GM21423 (cell line): Measurements from ENCODE around the gene FLT3.
"Not testable (repeated sequence)": the region's sequence is repeated elsewhere in the genome, so short reads cannot be mapped to it uniquely, and the experiment has no call there.

Experiments
- ATAC-seq: cut with Tn5 transposase; IDR thresholded peaks from one replicate; pipeline ENCODE4 v1.9.1; 2021; ENCODE audit warnings: mild to moderate bottlenecking, moderate library complexity; ENCODE audit not compliant: unreplicated experiment

The FLT3 gene

GRCh38 chr13:27975564-27976361 is 124.6 kb downstream of the FLT3 start:
- ATAC-seq: no peak

- no peak for ATAC-seq
Observed at GRCh38 chr13:27973961-27974662, 126.3 kb downstream of the FLT3 start.

GRCh38 chr13:27973291-27973690 is 127.1 kb downstream of the FLT3 start:
- no peak for ATAC-seq

GRCh38 chr13:27972478-27972820 is 127.9 kb downstream of the FLT3 start:
- no peak for ATAC-seq

GRCh38 chr13:27971776-27972477 is 128.4 kb downstream of the FLT3 start:
- no peak for ATAC-seq

GRCh38 chr13:27971236-27971645 is 129.1 kb downstream of the FLT3 start:
- ATAC-seq: no peak

DNA sequence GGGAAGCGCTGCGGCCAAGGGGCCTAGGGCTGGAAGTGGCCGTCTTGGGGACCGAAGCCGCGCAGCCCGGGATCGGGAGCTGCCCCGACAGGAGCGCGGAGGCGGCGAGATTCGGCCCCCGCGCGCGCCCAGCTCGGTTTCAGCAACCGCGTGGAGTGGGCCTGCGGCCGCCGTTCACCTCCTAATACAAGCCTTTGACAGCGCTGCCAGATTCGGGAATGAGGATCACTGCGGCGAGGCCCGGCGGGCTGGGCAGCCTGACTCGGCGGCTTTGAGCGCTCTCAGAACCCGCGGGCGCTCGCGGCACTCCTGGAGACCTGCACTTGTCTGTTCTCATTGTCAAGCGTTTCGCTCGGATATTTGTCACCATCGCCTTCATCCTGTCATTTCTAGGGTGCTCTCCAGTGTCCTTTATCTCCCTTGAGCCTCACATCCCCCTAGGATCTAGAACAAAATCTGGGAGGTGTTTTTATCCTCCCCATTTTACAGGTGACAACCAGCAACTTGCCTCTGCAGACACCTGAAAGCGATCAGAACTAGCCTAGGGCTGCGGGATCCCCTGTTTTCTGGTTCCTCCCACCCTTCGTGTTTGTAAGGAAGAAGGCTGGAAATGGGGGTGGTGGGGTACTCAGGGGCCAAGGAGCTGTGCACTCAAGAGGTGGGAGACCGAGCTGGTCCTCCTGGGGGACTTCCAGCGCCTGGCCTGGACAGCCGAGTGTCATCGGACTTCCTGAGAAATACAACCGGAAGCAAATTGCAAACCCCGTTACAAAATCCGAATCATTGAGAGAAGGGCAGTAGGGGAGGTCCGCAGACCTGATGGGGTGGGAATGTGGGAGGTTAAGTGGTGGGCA is 129.8 kb downstream of the FLT3 start:
- ATAC-seq: no peak

DNA sequence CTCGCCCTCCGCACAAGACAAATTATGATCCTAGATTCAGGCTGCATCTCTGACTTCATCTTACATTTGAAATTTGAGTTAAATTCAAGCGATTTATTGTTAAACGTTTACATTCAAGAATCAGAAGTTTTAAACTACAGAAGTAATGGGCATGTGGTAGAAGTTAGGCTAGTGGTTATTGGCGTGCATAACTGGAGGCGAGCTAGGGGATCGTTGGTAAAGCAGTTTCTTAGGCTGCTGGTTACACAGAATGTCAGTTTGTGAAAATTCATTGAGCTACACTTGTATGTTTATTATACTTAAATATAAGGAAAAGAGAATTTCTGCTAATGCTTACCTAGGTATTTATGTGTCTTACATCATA is 130.5 kb downstream of the FLT3 start:
- ATAC-seq: no peak

- no peak for ATAC-seq
Observed at GRCh38 chr13:27969082-27969865, 131.1 kb downstream of the FLT3 start, which contains the start of gene CDX2. Gene CDX2 (minus strand): TSS chr13:27969315. CDS start chr13:27969006, 309 bp downstream.

- no peak for ATAC-seq
Observed at GRCh38 chr13:27968316-27969081, 131.9 kb downstream of the FLT3 start.

DNA sequence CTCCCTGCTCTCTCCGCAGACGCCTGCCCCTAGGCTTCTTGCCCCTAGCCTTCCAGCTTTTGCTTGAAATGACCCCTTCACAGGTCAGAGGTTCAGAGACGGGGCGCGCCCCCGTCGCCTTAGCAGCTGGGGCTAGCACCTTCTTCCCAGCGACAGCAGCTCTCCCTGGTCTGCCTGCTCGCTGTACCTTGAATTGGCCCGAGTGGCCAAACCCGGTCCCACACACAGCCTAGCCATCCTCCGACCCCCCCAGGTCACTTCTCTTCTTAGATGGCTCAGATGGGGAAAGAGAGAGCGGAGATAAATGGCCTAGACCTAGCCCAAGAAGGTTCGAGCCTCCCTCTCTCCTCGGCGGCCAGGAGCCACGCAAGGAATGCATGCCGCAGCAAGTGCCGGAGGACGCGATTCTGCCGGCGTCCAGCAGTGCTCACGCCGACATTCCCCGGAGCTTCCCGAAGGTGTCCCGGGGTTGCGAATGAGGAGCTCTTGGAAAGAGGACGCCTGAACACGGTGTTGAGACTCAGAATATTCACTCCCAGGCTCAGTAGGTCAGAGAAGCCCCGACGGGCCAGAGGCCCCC is 132.6 kb downstream of the FLT3 start:
- ATAC-seq: no peak

DNA sequence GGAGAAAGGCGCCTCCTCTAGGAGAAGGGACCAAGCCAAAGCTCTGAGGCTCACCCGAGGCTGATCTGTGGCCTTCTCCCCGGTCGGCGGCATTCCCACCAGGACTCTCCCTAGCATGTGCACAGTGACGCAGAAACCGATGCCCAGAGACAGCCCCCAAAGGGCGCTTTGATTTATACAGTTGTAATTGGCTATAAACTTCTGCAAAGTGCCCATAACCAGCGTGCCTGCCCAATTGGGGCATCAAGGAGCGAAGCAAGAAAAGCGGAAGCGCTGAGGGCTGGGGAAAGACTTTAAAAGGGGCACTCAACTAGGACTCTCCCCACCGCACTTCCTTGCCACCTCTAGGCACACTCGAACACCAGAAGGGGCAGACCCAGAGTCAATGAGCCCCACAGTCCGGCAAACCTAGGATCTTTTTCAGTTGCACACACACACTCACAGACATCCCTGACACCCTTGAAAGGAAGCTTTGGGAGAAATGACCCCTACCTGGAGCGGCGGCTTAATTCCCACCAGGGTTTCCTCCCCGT is 133.1 kb downstream of the FLT3 start:
- ATAC-seq: no peak

DNA sequence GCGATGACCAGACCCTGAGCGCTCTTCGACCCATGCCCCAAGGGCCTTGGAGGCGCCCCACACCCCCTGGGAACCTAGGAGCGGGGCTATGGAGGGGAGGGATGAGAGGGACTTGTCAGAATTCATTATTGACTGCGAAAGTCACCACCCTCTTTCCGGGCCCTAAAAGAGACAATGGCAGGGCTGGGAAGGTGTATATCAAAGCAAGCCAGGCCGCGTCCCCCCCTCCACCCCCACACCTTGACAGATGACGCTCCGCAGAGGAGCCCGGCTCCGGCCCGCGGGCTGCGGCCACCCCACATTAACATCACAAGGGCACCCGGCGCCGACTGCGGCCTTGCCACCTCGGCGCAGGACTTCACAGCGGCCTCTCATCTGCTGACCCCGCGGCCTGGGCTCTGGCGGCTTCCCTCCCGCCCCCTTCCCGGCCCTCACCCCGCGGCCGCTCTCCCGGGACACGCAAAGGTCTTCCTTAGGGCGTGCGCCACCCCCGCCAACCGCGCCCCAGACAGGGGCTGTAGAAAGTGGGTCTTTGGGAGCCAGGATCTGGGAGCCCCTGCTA is 133.7 kb downstream of the FLT3 start:
- ATAC-seq: no peak

DNA sequence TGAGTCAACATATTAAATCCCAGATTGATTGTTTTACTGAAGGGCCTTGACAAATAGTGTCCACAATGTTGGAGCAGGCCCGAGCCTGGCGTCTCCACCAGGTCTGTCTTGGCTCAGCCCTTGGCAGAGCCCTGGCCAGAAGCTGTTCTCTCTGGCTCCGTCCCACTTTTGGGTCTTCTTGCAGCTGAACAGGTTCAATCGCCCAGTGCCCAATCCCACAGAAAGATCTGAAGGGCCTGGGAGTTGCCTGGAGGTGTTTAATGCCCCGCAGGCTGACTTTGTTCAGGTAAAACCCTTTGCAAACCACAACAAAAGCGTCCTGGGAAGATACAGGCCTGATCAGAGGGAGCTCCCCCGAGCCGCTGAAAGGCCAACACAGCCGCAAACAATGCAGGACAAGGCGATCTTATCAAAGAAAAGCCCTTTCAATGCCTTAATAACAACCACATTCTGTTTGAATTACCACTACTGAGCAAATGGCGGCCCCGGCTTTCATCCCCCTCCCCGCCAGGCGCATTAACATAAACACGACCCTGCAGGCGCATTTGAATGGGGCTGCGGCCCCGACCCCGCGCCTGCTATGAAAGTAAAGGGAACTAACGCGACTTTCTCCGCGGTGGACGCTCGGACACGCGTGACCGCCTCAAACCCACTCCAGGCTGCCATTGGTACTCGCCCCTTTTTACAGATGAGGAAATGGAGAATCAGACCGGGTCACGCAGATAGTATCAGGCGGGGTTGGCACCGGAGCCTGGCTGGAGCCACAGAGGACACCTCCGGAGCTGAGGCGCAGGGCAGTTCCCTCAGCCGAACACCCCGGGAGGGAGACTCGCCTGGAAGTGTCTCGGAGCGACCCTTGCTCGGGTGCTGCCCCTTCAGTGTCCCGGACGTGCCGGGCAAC is 134.4 kb downstream of the FLT3 start:
- ATAC-seq: no peak

- no peak for ATAC-seq
Observed at GRCh38 chr13:27965343-27965739, 135.0 kb downstream of the FLT3 start.

DNA sequence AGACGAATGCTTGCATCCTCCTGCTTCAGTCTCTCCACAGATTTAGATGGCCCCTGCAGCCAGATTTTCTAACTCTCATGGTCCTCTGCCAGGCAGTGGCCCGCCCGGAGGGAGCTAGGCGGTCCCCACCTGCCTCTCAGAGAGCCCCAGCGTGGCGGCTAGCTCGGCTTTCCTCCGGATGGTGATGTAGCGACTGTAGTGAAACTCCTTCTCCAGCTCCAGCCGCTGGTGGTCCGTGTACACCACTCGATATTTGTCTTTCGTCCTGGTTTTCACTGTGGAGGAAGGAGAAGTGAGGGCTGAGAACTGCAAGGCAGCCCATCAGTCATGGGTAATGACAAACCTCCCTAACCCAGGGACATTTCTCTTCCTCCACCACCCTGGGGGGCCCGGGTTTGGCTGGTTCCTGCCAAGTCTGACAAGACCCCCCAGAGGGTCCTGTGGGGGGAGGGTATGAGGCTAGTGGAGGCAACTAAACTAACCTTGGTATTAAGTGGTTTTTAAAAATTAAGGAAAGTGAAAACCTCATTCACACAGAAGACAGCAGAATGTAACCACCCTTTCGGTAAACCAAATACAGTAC is 135.5 kb downstream of the FLT3 start:
- ATAC-seq: no peak

- ATAC-seq: not testable (repeated sequence)
Observed at GRCh38 chr13:27964206-27964605, 136.2 kb downstream of the FLT3 start.
